Measurements from ENCODE around the gene ARHGAP18. TPM values are rescaled to one million over a fixed set of nuclear protein-coding genes. Genes with fewer than 3 reads are reported as not detected.

ARHGAP18 gene
- total and polyA plus RNA-seq, 2 experiments from 2014 or later, result 0.45 to 1.3 TPM

GRCh38 chr6:129725341-129725740 lies 15.4 kb upstream of the ARHGAP18 start:
- TF ChIP-seq CTCF (IDR thresholded peaks at IDR 0.05; ENCODE audit: low read depth, low read length), result no peak

GRCh38 chr6:129719692-129720091 lies 9.7 kb upstream of the ARHGAP18 start:
- peak in 1 of 2 donors; percentile 76 for DNase-seq (ENCODE audit: low read depth in 1 of 2, low spot score in 1 of 2)
- H3K9me3 ChIP-seq (ENCODE audit: low read depth), result no peaks in the 10 kb centered on the region
- H3K27ac ChIP-seq, result no peak overlapping the region
- H3K4me1 ChIP-seq (ENCODE audit: low read depth), result no peaks in the 10 kb centered on the region
- no peaks in the 10 kb centered on the region for H3K27me3 ChIP-seq
- no peak for TF ChIP-seq CTCF (IDR thresholded peaks at IDR 0.05; ENCODE audit: low read depth, low read length)
- H3K36me3 ChIP-seq, result no peaks in the 10 kb centered on the region
- H3K4me3 ChIP-seq, result no peak overlapping the region

More at GRCh38 chr6:129725341-129725740, 15.4 kb upstream of the ARHGAP18 start:
- H3K4me3 ChIP-seq, result no peak overlapping the region
- H3K36me3 ChIP-seq, result no peaks in the 10 kb centered on the region
- H3K9me3 ChIP-seq (ENCODE audit: low read depth), result no peaks in the 10 kb centered on the region
- H3K27ac ChIP-seq, result no peak overlapping the region
- H3K27me3 ChIP-seq, result no peaks in the 10 kb centered on the region
- DNase-seq (ENCODE audit: low read depth in 1 of 2, low spot score in 1 of 2), result no peak
- H3K4me1 ChIP-seq (ENCODE audit: low read depth), result no peaks in the 10 kb centered on the region

GRCh38 chr6:129717277-129717676 lies 7.3 kb upstream of the ARHGAP18 start:
- peak in 1 of 2 donors; percentile 40 for DNase-seq (ENCODE audit: low read depth in 1 of 2, low spot score in 1 of 2)
- Histone ChIP-seq H3K9me3 (ENCODE audit: low read depth) (no peaks in the 10 kb centered on the region), H3K27me3 (no peaks in the 10 kb centered on the region), H3K4me3 (no peak overlapping the region), H3K4me1 (ENCODE audit: low read depth) (no peaks in the 10 kb centered on the region), H3K27ac (no peak overlapping the region), H3K36me3 (no peaks in the 10 kb centered on the region)
- TF ChIP-seq CTCF (IDR thresholded peaks at IDR 0.05; ENCODE audit: low read depth, low read length), result no peak

GRCh38 chr6:129713806-129714333 lies 3.9 kb upstream of the ARHGAP18 start:
- H3K27ac ChIP-seq, result no peak overlapping the region
- no peaks in the 10 kb centered on the region for H3K9me3 ChIP-seq (ENCODE audit: low read depth)
- no peaks in the 10 kb centered on the region for H3K27me3 ChIP-seq
- H3K4me1 ChIP-seq (ENCODE audit: low read depth), result no peaks in the 10 kb centered on the region
- H3K36me3 ChIP-seq, result no peaks in the 10 kb centered on the region
- no peak for DNase-seq (ENCODE audit: low read depth in 1 of 2, low spot score in 1 of 2)
- no peak overlapping the region for H3K4me3 ChIP-seq
- TF ChIP-seq CTCF (IDR thresholded peaks at IDR 0.05; ENCODE audit: low read depth, low read length), result no peak

- no peak for DNase-seq (ENCODE audit: low read depth in 1 of 2, low spot score in 1 of 2)
- Histone ChIP-seq H3K4me3 (no peak overlapping the region), H3K36me3 (no peaks in the 10 kb centered on the region), H3K4me1 (ENCODE audit: low read depth) (no peaks in the 10 kb centered on the region), H3K9me3 (ENCODE audit: low read depth) (no peaks in the 10 kb centered on the region), H3K27ac (no peak overlapping the region), H3K27me3 (no peaks in the 10 kb centered on the region)
- TF ChIP-seq CTCF (IDR thresholded peaks at IDR 0.05; ENCODE audit: low read depth, low read length), result no peak
These were observed 1.3 kb upstream of the ARHGAP18 start for GRCh38 chr6:129711271-129711631.
